ENCODE results near the gene WIPF2. TPM values are rescaled to one million over a fixed set of nuclear protein-coding genes. Genes with fewer than 3 reads are reported as not detected.

Gene WIPF2
- total and polyA plus RNA-seq, 2 of the 8 experiments (the other 6 are each of a cell fraction or from before 2014, with no cell fraction given), result 6.9 to 25.3 TPM

GRCh38 chr17:40191237-40192208 is 27.6 kb upstream of the WIPF2 start (continued):
- TF ChIP-seq, protein P1, sequence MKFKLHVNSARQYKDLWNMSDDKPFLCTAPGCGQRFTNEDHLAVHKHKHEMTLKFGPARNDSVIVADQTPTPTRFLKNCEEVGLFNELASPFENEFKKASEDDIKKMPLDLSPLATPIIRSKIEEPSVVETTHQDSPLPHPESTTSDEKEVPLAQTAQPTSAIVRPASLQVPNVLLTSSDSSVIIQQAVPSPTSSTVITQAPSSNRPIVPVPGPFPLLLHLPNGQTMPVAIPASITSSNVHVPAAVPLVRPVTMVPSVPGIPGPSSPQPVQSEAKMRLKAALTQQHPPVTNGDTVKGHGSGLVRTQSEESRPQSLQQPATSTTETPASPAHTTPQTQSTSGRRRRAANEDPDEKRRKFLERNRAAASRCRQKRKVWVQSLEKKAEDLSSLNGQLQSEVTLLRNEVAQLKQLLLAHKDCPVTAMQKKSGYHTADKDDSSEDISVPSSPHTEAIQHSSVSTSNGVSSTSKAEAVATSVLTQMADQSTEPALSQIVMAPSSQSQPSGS (IDR thresholded peaks at IDR 0.05; ENCODE audit: low read length), result no peak
- TF ChIP-seq POLR2A (IDR thresholded peaks at IDR 0.05; ENCODE audit: control extremely low read depth in 1 of 2, low read depth in 2 of 2, low read length in 2 of 2), result no peak
- TF ChIP-seq E2F6 (IDR thresholded peaks at IDR 0.05), result no peak
- peak; percentile 51 for TF ChIP-seq KDM4A (IDR thresholded peaks at IDR 0.05; ENCODE audit: low read depth, low read length, severe bottlenecking)
- TF ChIP-seq CTBP2 (IDR thresholded peaks at IDR 0.05; ENCODE audit: borderline replicate concordance, insufficient read depth, insufficient read length, low read length), result no peak
- TF ChIP-seq SRF (IDR thresholded peaks at IDR 0.05; ENCODE audit: low read depth, low read length), result no peak
- no peak for TF ChIP-seq SP1 (IDR thresholded peaks at IDR 0.05; ENCODE audit: low read depth, low read length)
- TF ChIP-seq EP300 (IDR thresholded peaks at IDR 0.05; ENCODE audit: borderline replicate concordance in 1 of 2, low read depth in 2 of 2, low read length in 2 of 2), result no peak
- no peak for TF ChIP-seq HDAC2 (IDR thresholded peaks at IDR 0.05; ENCODE audit: borderline replicate concordance in 1 of 2, low read depth in 2 of 2, low read length in 2 of 2)
- TF ChIP-seq RAD21 (IDR thresholded peaks at IDR 0.05 in 1 of 2, conservative IDR thresholded peaks at IDR 0.05 in 1 of 2; ENCODE audit: low read depth in 2 of 2, low read length in 2 of 2), result peak; percentile 32 to 60
- TF ChIP-seq PHF8 (conservative IDR thresholded peaks at IDR 0.05; ENCODE audit: low read depth, low read length), result 0 out of 2 replicates have a peak, but pooled peaks have one; percentile 17
- TF ChIP-seq SAP30 (IDR thresholded peaks at IDR 0.05; ENCODE audit: insufficient read depth, insufficient replicate concordance, low read length), result peak; percentile 38
- no peak for TF ChIP-seq MAFK (IDR thresholded peaks at IDR 0.05; ENCODE audit: low read depth, low read length)
- no peak for TF ChIP-seq HDAC6 (IDR thresholded peaks at IDR 0.05; ENCODE audit: low read depth, low read length)
- no peak for TF ChIP-seq YY1 (IDR thresholded peaks at IDR 0.05; ENCODE audit: low read depth, low read length)
- TF ChIP-seq TCF12 (IDR thresholded peaks at IDR 0.05; ENCODE audit: low read depth, low read length), result no peak
- TF ChIP-seq EGR1 (IDR thresholded peaks at IDR 0.05; ENCODE audit: borderline replicate concordance, low read depth, low read length), result peak; percentile 43; the same call in 1 of the 2 replicates
- TF ChIP-seq JUN (IDR thresholded peaks at IDR 0.05; ENCODE audit: low read depth, low read length), result no peak
- no peak for TF ChIP-seq ZNF274 (IDR thresholded peaks at IDR 0.05; ENCODE audit: borderline replicate concordance, extremely low read depth, low read length)
